Aorta (tissue), 5 donors: ENCODE data around the gene DDN. TPM values are rescaled to one million over a fixed set of nuclear protein-coding genes. Genes with fewer than 3 reads are reported as not detected.

Experiments used
- ATAC-seq: fragments of 200-7000 bp; cut with Tn5 transposase; one replicate; pipeline ENCODE4 v1.9.1; 2022; ENCODE audit warnings: moderate library complexity; ENCODE audit not compliant: low FRiP score
- DNase-seq, 2 donors: peaks; one replicate each; pipeline ENCODE4 v3.0.0-alpha.2; 2020
- H3K27ac ChIP-seq, 2 donors: one replicate each; pipeline ENCODE4 v1.5.1; 2013; ENCODE audit warnings: low read length in 2 of 2, mild to moderate bottlenecking in 2 of 2, moderate library complexity in 2 of 2, control low read depth in 1 of 2, inconsistent platforms in 1 of 2, low read depth in 1 of 2
- H3K27me3 ChIP-seq, 2 donors: one replicate each; pipeline ENCODE4 v1.6.1; 2013; ENCODE audit warnings: control low read depth in 1 of 2, low read length in 1 of 2, mild to moderate bottlenecking in 1 of 2, moderate library complexity in 1 of 2; ENCODE audit not compliant: insufficient read depth in 2 of 2, control insufficient read depth in 1 of 2
- H3K36me3 ChIP-seq, 2 donors: one replicate each; pipeline ENCODE4 v1.6.1; 2013; ENCODE audit warnings: control low read depth in 1 of 2, low read length in 1 of 2, mild to moderate bottlenecking in 1 of 2; ENCODE audit not compliant: insufficient read depth in 2 of 2, control insufficient read depth in 1 of 2
- H3K4me1 ChIP-seq, 2 donors: one replicate each; pipeline ENCODE4 v1.6.1; 2013; ENCODE audit warnings: low read length in 2 of 2, control low read depth in 1 of 2, mild to moderate bottlenecking in 1 of 2, moderate library complexity in 1 of 2; ENCODE audit not compliant: insufficient read depth in 2 of 2, control insufficient read depth in 1 of 2
- H3K4me3 ChIP-seq, 2 donors: one replicate each; pipeline ENCODE4 v1.5.1; 2013; ENCODE audit warnings: low read length in 2 of 2, control low read depth in 1 of 2, mild to moderate bottlenecking in 1 of 2
- H3K9me3 ChIP-seq: one replicate; pipeline ENCODE4 v1.6.1; 2013; ENCODE audit warnings: mild to moderate bottlenecking, low read length; ENCODE audit not compliant: control insufficient read depth
- WGBS, 2 donors: extraction: QIAGEN DNeasy Blood & Tissue Kit; methylation state at CpG; one replicate each; pipeline ENCODE4 v1.1.7; 2013; 5-methylcytosine and 5-hydroxymethylcytosine counted together
- intact Hi-C, 2 donors: fragments of 100-400 bp; cut with DNase I; formaldehyde crosslinking; loops; one replicate each; pipeline versions ENCODE4 v1.14.2 to v1.15.0; 2022
- polyA plus RNA-seq, 2 donors: library from polyadenylated mRNA; stranded (reverse); fragments of 200-250 nt; gene quantifications; one replicate each; pipeline ENCODE4 v1.2.3, GENCODE V29; 2013
- total RNA-seq, 2 donors: library from RNA; stranded (reverse); fragmentation: NEBNext Ultra II Directional; extraction: Animal tissue kit (Norgen Biotek cat#: 25700); gene quantifications; one replicate each; pipeline ENCODE4 v1.2.1, GENCODE V29; 2021
- donor health status: healthy with polysubstance abuse.
- donor health status: Bipolar disorder and iron deficiency.
- donor health status: DM: no; HTN: no; CAD: no.
- donor health status: DM: no; HTN: no; CAD: no.
- donor health status: DM: yes; HTN: yes; CAD: no.

Gene DDN
- total and polyA plus RNA-seq, 4 donors, result 0.10 to 0.50 TPM; not detected in 2

GRCh38 chr12:49040364-49040855 is 41.2 kb upstream of the DDN start:
- no peaks in the 10 kb centered on the region for H3K9me3 ChIP-seq
- H3K27ac ChIP-seq, result no peak overlapping the region
- H3K4me3 ChIP-seq, result no peak overlapping the region
- 86 to 90% methylated on average over 14 of the region's 14 CpGs for WGBS, 2 donors
- peaks cover 0 to 27% of the 10 kb centered on the region in 2 donors for H3K36me3 ChIP-seq
- DNase-seq (peak in 1 of 2 donors; percentile 68), ATAC-seq (no peak)
- H3K4me1 ChIP-seq, result no peaks in the 10 kb centered on the region
- intact Hi-C loops, result no loop called here
- no peaks in the 10 kb centered on the region for H3K27me3 ChIP-seq

- no peaks in the 10 kb centered on the region for H3K4me1 ChIP-seq
- 91% methylated on average over 30 of the region's 30 CpGs for WGBS, 2 donors
- peaks cover 0 to 26% of the 10 kb centered on the region in 2 donors for H3K36me3 ChIP-seq
- H3K27ac ChIP-seq, result no peak overlapping the region
- H3K4me3 ChIP-seq, result no peak overlapping the region
- no peaks in the 10 kb centered on the region for H3K9me3 ChIP-seq
- intact Hi-C loops, result no loop called here
- ATAC-seq (no peak), DNase-seq (peak; percentile 42 to 64)
- no peaks in the 10 kb centered on the region for H3K27me3 ChIP-seq
Measured at GRCh38 chr12:49039421-49040363, 40.5 kb upstream of the DDN start.

DNA sequence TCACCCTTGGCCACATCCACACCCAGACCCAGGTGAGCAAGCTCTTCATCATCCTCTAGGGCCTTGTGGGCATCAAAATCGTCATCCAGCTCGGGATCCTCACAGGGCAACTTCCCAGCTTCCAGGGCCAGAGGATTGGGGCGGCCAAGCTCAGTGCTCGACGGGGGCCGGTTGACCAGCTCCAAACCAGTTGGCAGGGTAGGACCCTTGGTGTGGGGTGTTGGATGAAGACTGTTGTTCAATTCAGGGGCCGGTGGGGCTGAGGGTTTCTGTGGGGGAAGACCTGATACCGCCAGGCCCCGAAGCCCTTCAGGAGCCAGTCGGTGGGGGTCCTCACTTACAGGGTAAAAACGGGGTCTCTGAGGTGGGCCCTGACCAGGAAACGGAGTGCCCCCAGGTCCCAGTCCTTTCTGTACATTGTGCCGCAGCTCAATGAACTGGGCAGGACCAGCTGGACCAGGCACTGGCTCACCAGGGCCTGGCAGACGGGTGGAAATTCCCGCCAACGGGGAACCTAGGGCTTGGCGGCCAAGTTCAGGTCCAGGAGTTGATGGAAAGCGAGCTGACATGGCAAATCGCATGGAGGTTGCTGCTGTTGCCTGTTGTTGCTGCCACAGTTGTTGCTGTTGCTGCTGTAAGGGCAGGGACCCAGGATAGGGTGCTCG is 39.2 kb upstream of the DDN start:
- Histone ChIP-seq H3K27me3 (no peaks in the 10 kb centered on the region), H3K36me3 (peaks cover 0 to 27% of the 10 kb centered on the region in 2 donors), H3K4me3 (no peak overlapping the region), H3K4me1 (no peaks in the 10 kb centered on the region), H3K9me3 (no peaks in the 10 kb centered on the region), H3K27ac (no peak overlapping the region)
- ATAC-seq, result no peak
- 87 to 88% methylated on average over 20 of the region's 20 CpGs for WGBS, 2 donors
- peak in 1 of 2 donors; percentile 32 for DNase-seq
- intact Hi-C loops, result no loop called here

DNA sequence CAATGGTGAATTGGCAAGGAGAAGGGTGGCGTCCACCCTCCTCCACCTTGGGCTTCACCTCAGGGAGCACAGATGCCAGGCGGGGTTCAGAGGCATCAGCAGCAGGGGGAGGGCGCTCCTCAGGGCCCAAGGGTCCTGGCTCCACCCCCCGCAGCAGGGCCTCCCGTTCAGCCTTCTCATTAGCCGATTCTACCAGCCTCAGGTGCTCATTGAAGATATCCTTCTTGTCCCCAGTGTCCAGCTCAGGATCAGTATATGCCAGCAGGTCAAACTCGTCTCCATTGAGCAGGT is 38.7 kb upstream of the DDN start:
- ATAC-seq (no peak), DNase-seq (peak in 1 of 2 donors; percentile 31)
- H3K4me1 ChIP-seq, result no peaks in the 10 kb centered on the region
- 87 to 89% methylated on average over 7 of the region's 7 CpGs for WGBS, 2 donors
- no peak overlapping the region for H3K27ac ChIP-seq
- intact Hi-C loops, result no loop called here
- no peak overlapping the region for H3K4me3 ChIP-seq
- H3K27me3 ChIP-seq, result no peaks in the 10 kb centered on the region
- H3K9me3 ChIP-seq, result no peaks in the 10 kb centered on the region
- peaks cover 0 to 26% of the 10 kb centered on the region in 2 donors for H3K36me3 ChIP-seq

GRCh38 chr12:49037111-49037946 is 38.2 kb upstream of the DDN start:
- peaks cover 0 to 26% of the 10 kb centered on the region in 2 donors for H3K36me3 ChIP-seq
- H3K4me1 ChIP-seq, result no peaks in the 10 kb centered on the region
- H3K27ac ChIP-seq, result no peak overlapping the region
- H3K27me3 ChIP-seq, result no peaks in the 10 kb centered on the region
- intact Hi-C loops, result no loop called here
- WGBS, 2 donors, result 87% methylated on average over 9 of the region's 9 CpGs
- DNase-seq (peak; percentile 39 to 70), ATAC-seq (no peak)
- no peaks in the 10 kb centered on the region for H3K9me3 ChIP-seq
- H3K4me3 ChIP-seq, result no peak overlapping the region

GRCh38 chr12:49036029-49036428 is 36.9 kb upstream of the DDN start:
- Histone ChIP-seq H3K4me1 (no peaks in the 10 kb centered on the region), H3K4me3 (no peak overlapping the region), H3K27me3 (no peaks in the 10 kb centered on the region), H3K27ac (no peak overlapping the region), H3K9me3 (no peaks in the 10 kb centered on the region), H3K36me3 (peaks cover 0 to 26% of the 10 kb centered on the region in 2 donors)
- intact Hi-C loops, result no loop called here
- DNase-seq, result no peak
- no peak for ATAC-seq
- 75 to 81% methylated on average over 4 of the region's 4 CpGs for WGBS, 2 donors

- Histone ChIP-seq H3K27ac (no peak overlapping the region), H3K4me3 (no peak overlapping the region), H3K9me3 (no peaks in the 10 kb centered on the region), H3K36me3 (peaks cover 0 to 26% of the 10 kb centered on the region in 2 donors), H3K27me3 (no peaks in the 10 kb centered on the region), H3K4me1 (no peaks in the 10 kb centered on the region)
- ATAC-seq (no peak), DNase-seq (peak in 1 of 2 donors; percentile 38)
- intact Hi-C loops, result no loop called here
- WGBS, 2 donors, result 78 to 82% methylated on average over 4 of the region's 4 CpGs
Measured at GRCh38 chr12:49034286-49034622, 35.1 kb upstream of the DDN start.

DNA sequence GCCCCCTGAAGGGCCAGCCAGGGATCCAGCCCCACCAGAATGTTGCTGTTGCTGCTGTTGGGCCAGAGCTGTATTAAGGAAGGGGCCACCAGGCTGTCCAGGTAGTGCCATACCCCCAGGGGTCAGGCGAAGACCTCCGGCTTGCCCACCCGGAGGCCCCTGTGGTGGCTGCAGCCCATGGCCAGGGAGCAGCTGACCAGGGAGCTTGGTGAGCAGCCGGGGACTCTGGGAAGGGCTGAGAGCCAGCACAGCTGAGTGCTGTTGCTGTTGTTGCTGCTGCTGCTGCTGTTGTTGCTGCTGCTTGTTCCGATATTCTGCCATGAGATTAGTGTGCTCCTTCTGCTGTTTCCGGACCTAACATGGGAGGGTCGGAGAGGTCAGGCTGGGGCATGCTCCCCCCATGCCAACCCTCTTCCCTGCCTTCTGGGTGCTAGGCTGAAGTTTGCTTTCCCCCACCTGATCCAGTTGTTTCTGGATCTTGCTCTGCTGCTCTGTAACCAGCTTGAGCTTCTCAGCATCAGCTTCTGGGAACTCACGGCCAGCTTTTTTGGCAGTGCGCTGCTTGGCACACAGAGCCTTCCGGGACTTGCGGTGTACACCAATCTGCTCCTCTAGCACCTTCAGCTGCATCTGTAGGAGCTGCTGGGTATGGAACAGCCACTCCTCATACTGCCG is 34.6 kb upstream of the DDN start:
- 56 to 61% methylated on average over 12 of the region's 12 CpGs for WGBS, 2 donors
- H3K27ac ChIP-seq, result no peak overlapping the region
- no peaks in the 10 kb centered on the region for H3K4me1 ChIP-seq
- no peak for ATAC-seq
- H3K27me3 ChIP-seq, result no peaks in the 10 kb centered on the region
- no peaks in the 10 kb centered on the region for H3K9me3 ChIP-seq
- DNase-seq, result peak in 1 of 2 donors; percentile 45
- H3K36me3 ChIP-seq, result peaks cover 0 to 25% of the 10 kb centered on the region in 2 donors
- intact Hi-C loops, result no loop called here
- H3K4me3 ChIP-seq, result no peak overlapping the region
